Endometrial microvascular endothelial cells (primary cell): Measurements from ENCODE around the gene LRRK1. TPM values are rescaled to one million over a fixed set of nuclear protein-coding genes. Genes with fewer than 3 reads are reported as not detected.

Experiments used
- in situ Hi-C: cut with HindIII; loops from 2 replicates; pipeline ENCODE4 v1.10.0; 2017; ENCODE audit warnings: low sequenced_read_pairs, low pct_unique_long_range_greater_than_20kb; ENCODE audit errors: inconsistent ontology term
- total RNA-seq: library from RNA; depleted of rRNA; stranded (reverse); fragments of >200 nt; gene quantifications from one replicate; pipeline ENCODE4 v1.2.3, GENCODE V29; 2015; ENCODE audit errors: inconsistent ontology term

LRRK1 gene
- total RNA-seq, 1 donor from 2014 or later = 8.4 TPM

GRCh38 chr15:100926258-100926657 is 7.1 kb downstream of the LRRK1 start:
- in situ Hi-C loops = no loop called here

DNA sequence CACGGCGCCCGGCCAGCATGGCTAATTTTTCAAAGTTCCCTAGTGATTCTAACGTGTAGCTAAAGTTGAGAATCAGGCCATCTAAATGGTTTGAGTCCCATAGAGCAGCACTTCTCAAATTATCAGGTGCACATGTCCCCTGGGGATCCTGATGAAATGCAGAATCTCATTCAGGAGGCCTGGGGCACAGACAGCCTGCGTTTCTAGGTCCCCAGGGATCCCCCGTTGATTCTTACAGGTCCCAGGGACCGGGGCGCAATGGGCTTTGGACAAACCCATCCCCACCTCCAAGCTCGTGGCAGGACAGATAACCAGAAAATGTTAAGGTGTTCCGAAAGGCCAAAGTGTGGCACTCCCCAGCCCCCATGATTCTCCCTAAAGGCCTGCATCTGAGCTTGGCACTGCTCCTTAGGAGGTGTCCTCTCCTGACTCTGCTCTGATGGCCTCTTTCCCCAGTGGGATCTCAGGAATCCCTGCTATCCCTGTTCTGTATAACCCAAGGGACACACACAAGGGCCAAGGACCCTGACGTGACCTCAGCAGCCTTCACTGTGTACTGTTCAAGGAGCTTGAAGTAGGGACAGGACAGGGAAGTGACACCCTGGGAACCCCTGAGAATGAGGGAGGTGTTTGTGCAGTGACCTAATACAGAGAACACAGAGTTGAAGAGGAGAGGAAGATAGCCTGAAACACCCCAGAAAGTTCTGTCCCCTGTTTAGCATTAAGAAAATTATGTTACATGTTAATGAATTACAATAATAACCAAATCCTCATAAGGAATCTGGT is 8.0 kb downstream of the LRRK1 start:
- in situ Hi-C loops = no loop called here

DNA sequence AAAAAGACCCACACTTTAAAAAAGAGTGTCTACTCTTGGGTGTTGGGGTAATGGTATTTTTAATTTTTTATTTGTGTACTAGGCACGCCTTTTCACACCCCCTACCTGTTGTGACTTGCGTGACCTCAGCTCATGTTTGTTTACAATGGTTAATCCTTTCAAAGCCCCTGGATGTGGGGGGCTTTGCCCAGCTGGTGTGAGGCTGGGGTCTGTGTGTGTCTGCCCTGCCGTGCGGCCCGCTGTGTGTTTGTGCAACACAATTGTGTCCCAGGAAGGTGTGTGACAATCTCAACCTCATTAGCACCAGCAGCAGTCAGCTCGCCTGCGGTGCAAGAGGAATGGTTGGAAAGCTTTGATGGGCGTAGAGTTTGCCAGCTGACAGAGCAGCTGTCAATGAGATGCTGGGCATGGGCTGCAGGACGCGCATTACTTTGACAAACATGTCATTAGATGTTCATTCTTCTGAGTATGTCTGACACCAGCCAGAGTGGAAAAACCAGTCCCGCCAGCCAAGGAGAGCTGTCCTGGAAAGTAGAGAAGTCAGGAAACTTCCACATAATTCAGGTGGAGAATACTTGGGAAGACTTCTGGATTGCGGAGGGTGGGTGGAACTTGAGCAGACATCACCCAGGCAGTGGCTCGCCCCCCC is 9.6 kb downstream of the LRRK1 start:
- in situ Hi-C loops = no loop called here

DNA sequence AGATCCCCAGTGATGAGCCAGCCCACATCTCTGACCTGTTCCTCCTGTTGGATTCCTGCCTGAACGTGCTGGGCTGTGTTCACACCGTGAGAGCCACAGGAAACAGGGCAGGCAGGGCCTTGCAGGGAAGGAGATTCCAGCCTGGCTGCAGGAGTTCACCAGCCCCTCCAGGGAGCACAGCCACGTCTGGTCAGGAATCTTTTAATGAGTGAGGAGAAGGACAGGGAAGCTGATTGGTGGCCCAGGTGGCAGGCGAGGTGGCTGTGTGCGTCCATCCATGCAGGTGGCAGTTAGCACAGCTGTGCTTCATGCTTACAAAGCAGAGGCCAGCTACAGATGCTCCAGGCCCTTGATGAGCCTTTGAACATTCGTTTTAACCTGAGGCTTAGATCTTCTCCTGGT is 10.5 kb downstream of the LRRK1 start:
- in situ Hi-C loops = no loop called here

- in situ Hi-C loops = no loop called here
Observed at GRCh38 chr15:100930306-100930848, 11.2 kb downstream of the LRRK1 start.

- in situ Hi-C loops = no loop called here
Observed at GRCh38 chr15:100931143-100931890, 12.2 kb downstream of the LRRK1 start.

- in situ Hi-C loops = no loop called here
Observed at GRCh38 chr15:100932676-100933348, 13.7 kb downstream of the LRRK1 start.

DNA sequence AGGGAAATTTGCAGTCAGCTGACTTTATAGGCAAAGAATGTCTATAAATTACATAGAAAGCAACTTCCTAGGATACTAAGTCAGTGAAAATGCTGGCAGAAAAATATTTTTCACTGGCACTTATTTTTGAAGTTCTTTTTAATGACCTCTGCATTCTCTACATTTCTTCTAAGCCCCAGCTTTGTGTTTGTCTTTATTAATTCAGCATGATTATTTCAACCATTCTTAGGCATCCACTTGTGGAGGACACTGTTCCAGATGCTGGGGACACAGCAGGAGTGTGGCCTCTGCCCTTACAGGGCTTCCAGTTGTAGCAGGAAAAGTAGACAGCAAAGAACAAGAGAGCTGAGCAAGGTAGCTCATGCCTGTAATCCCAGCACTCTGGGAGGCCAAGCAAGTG is 15.0 kb downstream of the LRRK1 start:
- in situ Hi-C loops = no loop called here

DNA sequence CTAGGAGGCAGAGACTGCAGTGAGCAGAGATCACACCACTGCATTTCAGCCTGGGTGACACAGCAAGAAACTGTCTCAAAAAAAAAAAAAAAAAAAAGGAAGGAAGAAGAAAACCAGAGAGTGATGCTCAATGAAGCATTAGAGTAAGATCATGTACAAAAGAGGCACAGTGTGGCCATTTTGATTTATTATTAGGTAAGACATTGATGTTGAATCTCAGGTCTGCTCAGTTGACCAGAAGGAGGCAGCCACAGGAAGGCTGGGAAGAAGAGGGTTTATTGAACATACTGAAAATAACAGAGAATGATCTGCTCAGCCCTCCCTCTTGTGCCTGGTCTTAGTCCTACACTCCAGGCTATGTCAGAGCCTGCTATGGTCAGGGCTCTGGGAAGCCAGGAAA is 15.6 kb downstream of the LRRK1 start:
- in situ Hi-C loops = no loop called here

DNA sequence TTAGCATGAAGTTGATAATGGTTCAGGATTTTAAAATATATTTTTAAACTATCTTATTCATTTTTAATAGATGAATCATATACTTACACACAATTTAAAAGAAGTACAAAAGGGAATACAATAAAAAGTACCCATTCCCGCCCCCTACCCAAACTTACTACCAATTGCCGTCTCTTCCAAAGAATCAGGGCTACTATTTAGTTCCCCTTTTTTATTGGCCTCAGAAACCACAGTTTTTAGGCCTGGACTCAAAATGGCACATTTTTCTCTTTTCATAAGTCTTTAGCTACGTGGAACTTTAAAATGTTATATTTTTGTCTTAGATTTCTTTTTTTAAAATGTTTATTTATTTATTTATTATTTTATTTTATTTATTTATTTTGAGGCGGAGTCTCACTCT is 18.0 kb downstream of the LRRK1 start:
- in situ Hi-C loops = no loop called here

DNA sequence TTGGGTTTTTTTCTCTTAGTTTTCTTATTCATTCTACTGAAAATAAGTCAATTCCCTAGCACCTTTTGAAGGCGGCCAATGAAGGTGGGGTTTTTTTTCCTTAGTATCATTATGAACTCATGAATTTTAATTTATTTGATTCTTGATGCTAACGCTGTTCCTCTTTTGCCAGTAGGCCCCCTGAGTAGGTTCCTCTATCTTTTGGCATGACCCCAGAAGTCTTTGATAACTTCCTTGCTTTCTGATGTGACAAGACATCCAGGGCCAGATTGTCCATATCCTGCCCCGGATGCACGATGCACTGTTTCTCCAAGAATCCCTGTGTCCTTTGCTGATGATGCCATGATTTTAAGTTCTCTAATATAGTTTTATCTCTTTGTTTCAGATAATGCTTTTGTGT is 20.6 kb downstream of the LRRK1 start:
- in situ Hi-C loops = no loop called here

- in situ Hi-C loops = no loop called here
Observed at GRCh38 chr15:100940767-100941379, 21.7 kb downstream of the LRRK1 start.

GRCh38 chr15:100941536-100941935 is 22.4 kb downstream of the LRRK1 start:
- in situ Hi-C loops = no loop called here

DNA sequence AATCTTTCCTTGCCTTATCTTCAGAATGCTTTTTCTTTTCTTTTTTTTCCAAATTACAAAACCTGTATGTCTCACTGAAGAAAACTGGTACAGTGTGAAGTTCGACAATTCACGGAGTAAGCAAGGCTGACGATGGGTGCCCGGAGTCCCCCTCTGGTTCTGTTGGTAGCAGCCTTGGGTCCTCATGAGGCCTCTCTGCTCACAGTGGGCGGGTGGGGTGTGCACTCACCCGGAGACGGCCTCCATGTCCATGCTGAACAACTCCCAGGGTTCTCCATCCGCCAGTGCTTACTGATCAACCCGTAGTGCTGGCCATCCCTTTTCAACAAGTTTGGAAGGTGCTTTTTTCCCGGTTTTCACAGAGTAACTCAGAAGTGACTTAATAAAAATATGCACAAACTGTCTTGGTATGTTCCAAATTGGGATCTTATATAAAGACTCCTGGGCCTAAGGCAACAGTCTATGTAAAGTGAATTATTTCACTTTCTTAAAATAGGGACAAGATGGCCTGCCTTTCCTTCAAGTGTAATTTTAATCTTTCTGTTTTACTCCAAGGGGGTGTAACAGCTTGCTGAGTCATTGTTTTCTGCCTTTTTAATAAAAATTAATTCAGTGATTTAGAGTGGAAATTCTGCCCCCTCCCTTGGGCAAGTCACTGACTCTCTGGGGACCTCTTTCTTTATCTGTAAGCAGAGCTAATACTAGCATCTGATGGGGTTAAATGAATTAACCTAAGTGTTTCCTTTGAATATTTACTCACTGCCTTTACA is 23.7 kb downstream of the LRRK1 start:
- in situ Hi-C loops = no loop called here

- in situ Hi-C loops = no loop called here
Observed at GRCh38 chr15:100944244-100944895, 25.2 kb downstream of the LRRK1 start.

GRCh38 chr15:100944986-100945385 is 25.8 kb downstream of the LRRK1 start:
- in situ Hi-C loops = no loop called here

DNA sequence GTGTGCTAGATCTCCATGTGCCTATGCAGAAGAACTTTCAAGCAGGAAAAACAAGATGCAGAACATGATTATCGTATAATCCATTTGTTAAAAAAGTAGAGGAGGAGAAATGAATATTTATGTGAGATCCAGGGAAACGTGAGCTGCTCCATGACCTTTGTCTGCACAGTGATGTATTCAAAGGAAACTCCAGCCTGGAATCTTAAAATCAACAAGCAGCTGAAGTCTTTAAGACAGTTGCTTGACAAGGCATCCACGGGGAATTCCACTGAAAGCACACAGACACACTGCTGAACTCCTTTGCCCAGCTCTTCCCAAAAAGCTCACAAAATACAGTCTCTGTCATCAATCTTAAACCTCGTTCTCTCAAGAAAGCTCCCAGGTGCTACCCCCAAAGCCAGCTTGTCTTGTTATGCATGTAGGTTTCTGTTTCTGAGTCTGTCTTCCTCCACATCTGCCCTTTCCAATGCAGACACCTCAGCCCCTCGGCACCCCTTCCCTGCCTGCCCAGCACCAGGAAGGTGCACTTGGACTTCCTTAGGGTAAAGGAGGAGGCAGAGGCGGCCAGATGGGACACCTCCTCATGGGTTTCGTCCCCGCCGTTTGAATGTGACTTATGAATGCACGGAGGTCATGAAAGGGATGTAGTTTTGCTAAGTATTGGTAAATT is 28.7 kb downstream of the LRRK1 start:
- in situ Hi-C loops = no loop called here
